Testis (tissue), 3 donors: ENCODE measurements around the gene SUSD3. TPM values are rescaled to one million over a fixed set of nuclear protein-coding genes. Genes with fewer than 3 reads are reported as not detected.
A peak's percentile ranks its signal among the peaks of the same experiment; 100 is the strongest.

ENCODE experiments used
- DNase-seq: peaks from one replicate; pipeline ENCODE4 v3.0.0-alpha.2; 2019
- H3K27ac ChIP-seq, 2 donors: fragments of 200-600 bp; sonication (generic); one replicate each; pipeline ENCODE4 v1.5.1; 2019
- H3K27me3 ChIP-seq: fragments of 200-600 bp; sonication (generic); one replicate; pipeline ENCODE4 v1.5.1; 2019
- H3K36me3 ChIP-seq: fragments of 200-600 bp; sonication (generic); one replicate; pipeline ENCODE4 v1.5.1; 2017; ENCODE audit warnings: low read depth; ENCODE audit errors: missing control alignments
- H3K4me1 ChIP-seq: fragments of 200-600 bp; sonication (generic); one replicate; pipeline ENCODE4 v1.5.1; 2019
- H3K4me3 ChIP-seq, 2 donors: fragments of 200-600 bp; sonication (generic); one replicate each; pipeline ENCODE4 v1.5.1; 2017 to 2019
- H3K9me3 ChIP-seq: fragments of 200-600 bp; sonication (generic); one replicate; pipeline ENCODE4 v1.5.1; 2017
- CTCF ChIP-seq, 3 experiments: fragments of 450-650 bp in 2 of 3; fragments of 200-600 bp in 1 of 3; sonication (generic) in 1 of 3; IDR thresholded peaks; one replicate each; pipeline ENCODE4 v1.5.1; 2016 to 2019; ENCODE audit warnings: antibody characterized with exemption in 3 of 3, mild to moderate bottlenecking in 2 of 3, moderate library complexity in 1 of 3
- POLR2A ChIP-seq: fragments of 450-650 bp; IDR thresholded peaks from one replicate; pipeline ENCODE4 v1.6.1; 2017; ENCODE audit warnings: antibody characterized with exemption, mild to moderate bottlenecking, moderate library complexity
- WGBS, 2 donors: methylation state at CpG; one replicate each; pipeline ENCODE4 v1.1.5; 2018; 5-methylcytosine and 5-hydroxymethylcytosine counted together
- intact Hi-C: fragments of 100-400 bp; cut with DNase I; formaldehyde crosslinking; loops from one replicate; pipeline ENCODE4 v1.15.1; 2023; ENCODE audit warnings: low total_unique reads
- polyA plus RNA-seq: library from polyadenylated mRNA; stranded (reverse); fragments of 350-450 nt; fragmentation: Illumina TruSeq; extraction: RNeasy Lipid Tissue Mini Kit (QIAGEN cat#74804); gene quantifications from one replicate; pipeline ENCODE4 v1.2.3, GENCODE V29; 2014; ENCODE audit warnings: low read depth, low replicate concordance; ENCODE audit not compliant: insufficient read depth
- total RNA-seq, 2 donors: library from RNA; depleted of rRNA; stranded (reverse); fragments of >200 nt; gene quantifications; one replicate each; pipeline ENCODE4 v1.2.3, GENCODE V29; 2016

SUSD3 gene
- total and polyA plus RNA-seq, 3 donors from 2014 or later = 172 to 537 (median 282) TPM

DNA sequence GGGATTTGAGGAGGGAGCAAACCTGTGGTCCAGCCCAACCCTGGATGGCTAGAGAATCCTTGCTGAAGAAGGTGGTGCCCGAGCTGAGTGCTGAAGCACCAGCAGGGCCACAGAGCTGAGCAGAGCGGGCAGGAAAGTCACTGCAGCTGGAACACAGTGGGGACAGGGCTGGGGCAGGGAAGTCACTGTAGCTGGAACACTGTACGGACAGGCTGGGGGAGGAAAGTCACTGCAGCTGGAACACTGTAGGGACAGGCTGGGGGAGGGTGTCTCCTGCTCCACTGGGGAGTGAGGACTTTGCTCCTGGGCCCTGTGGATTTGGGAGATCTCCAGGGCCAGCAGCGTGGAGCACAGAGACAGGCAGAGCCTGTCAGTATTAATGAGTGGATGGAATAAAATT, 9.0 kb upstream of the SUSD3 start:
- DNase-seq = no peak
- H3K9me3 ChIP-seq = no peaks in the 10 kb centered on the region
- no peak overlapping the region for H3K27ac ChIP-seq
- H3K4me3 ChIP-seq = no peak overlapping the region
- intact Hi-C loops = no loop called here
- WGBS, 2 donors = 69 to 73% methylated on average over 4 of the region's 4 CpGs
- H3K4me1 ChIP-seq = peaks cover 29% of the 10 kb centered on the region
- TF ChIP-seq POLR2A = no peak
- TF ChIP-seq CTCF (IDR thresholded peaks at IDR 0.05) = no peak
- no peaks in the 10 kb centered on the region for H3K36me3 ChIP-seq
- no peaks in the 10 kb centered on the region for H3K27me3 ChIP-seq

DNA sequence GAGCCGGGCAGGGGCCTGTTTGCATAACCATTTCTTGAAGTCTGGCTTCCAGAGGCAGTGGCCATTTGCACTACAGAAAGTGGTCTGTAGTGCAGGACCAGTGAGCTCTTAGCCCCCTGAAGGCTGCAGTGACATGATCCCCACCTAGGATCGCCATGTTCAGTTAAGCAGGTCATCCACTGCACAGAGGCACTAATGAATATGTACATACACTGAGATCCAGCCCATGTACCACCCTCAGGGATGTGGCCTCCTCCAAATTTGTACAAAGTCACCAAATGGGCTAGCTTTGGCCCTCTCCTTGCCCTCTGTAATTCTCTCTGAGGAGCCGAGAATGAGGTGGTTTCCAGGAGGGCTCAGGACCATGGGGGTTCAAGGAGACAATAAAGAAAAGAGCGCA, 8.3 kb upstream of the SUSD3 start:
- DNase-seq = no peak
- 88 to 97% methylated on average over 4 of the region's 4 CpGs for WGBS, 2 donors
- H3K4me3 ChIP-seq = no peak overlapping the region
- intact Hi-C loops = no loop called here
- H3K27me3 ChIP-seq = no peaks in the 10 kb centered on the region
- TF ChIP-seq CTCF (IDR thresholded peaks at IDR 0.05) = no peak
- TF ChIP-seq POLR2A = no peak
- H3K27ac ChIP-seq = no peak overlapping the region
- no peaks in the 10 kb centered on the region for H3K36me3 ChIP-seq
- peaks cover 34% of the 10 kb centered on the region for H3K4me1 ChIP-seq
- no peaks in the 10 kb centered on the region for H3K9me3 ChIP-seq

GRCh38 chr9:93051680-93052089, 6.8 kb upstream of the SUSD3 start:
- Histone ChIP-seq H3K27me3 (no peaks in the 10 kb centered on the region), H3K9me3 (no peaks in the 10 kb centered on the region), H3K36me3 (no peaks in the 10 kb centered on the region), H3K27ac (peak overlapping the region; percentile 66 to 74), H3K4me1 (peaks cover 34% of the 10 kb centered on the region), H3K4me3 (no peak overlapping the region)
- peak; percentile 83 for DNase-seq
- TF ChIP-seq POLR2A = no peak
- no peak for TF ChIP-seq CTCF (IDR thresholded peaks at IDR 0.05)
- intact Hi-C loops = no loop called here
- 18 to 34% methylated on average over 2 to 6 of the region's 6 CpGs for WGBS, 2 donors

DNA sequence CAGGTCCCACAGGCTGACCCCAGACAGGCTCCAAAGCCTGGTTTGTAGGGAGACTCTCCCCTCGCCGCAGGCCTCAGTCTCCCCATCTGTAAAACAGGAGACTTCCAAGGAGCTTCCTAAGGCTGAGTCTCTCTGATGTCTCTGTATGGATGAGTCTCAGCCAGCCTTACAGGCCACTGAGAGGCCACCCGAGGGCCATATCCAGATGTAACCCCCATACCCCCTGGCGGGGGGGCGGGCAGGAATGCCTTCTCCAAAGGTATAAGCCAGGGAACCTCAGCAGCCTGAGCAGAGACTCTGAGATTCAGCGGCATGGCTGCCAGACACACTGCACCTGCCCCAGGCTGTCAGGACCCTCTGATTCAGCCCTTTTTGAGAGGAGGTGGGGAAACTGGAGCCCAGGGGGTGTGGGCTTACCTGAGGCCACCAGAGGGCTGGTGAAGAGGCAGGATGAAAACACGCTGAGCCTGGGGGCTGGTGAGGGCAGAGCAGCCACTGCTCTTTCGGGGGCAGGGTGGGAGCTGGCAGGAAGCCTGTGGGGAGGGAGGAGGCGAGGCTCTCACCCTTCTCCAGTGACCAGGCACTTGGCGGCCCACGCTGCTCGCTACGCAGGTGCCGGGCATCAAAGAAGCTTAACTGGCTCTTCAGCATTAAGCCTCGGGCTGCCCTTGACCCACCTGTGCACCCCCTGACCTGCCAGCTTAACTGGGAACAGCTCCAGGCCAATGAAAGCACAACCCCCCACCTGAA, 5.5 kb upstream of the SUSD3 start:
- WGBS, 2 donors = 62 to 77% methylated on average over 10 to 15 of the region's 15 CpGs
- Histone ChIP-seq H3K27ac (peak overlapping the region in 1 of 2 donors; percentile 66), H3K36me3 (no peaks in the 10 kb centered on the region), H3K9me3 (no peaks in the 10 kb centered on the region), H3K4me1 (peaks cover 34% of the 10 kb centered on the region), H3K4me3 (no peak overlapping the region), H3K27me3 (no peaks in the 10 kb centered on the region)
- no peak for TF ChIP-seq CTCF (IDR thresholded peaks at IDR 0.05)
- no peak for TF ChIP-seq POLR2A
- intact Hi-C loops = no loop called here
- no peak for DNase-seq

GRCh38 chr9:93053781-93054331, 4.6 kb upstream of the SUSD3 start:
- H3K27me3 ChIP-seq = no peaks in the 10 kb centered on the region
- no peaks in the 10 kb centered on the region for H3K9me3 ChIP-seq
- intact Hi-C loops = no loop called here
- peaks cover 34% of the 10 kb centered on the region for H3K4me1 ChIP-seq
- H3K4me3 ChIP-seq = no peak overlapping the region
- WGBS, 2 donors = 66 to 70% methylated on average over 5 of the region's 5 CpGs
- H3K27ac ChIP-seq = no peak overlapping the region
- no peak for DNase-seq
- H3K36me3 ChIP-seq = no peaks in the 10 kb centered on the region
- TF ChIP-seq CTCF (IDR thresholded peaks at IDR 0.05) (no peak), POLR2A (no peak)
